ENCODE measurements around the gene CNGB1.
"Not testable (repeated sequence)": the region's sequence is repeated elsewhere in the genome, so short reads cannot be mapped to it uniquely, and the experiment has no call there.

Gene CNGB1

DNA sequence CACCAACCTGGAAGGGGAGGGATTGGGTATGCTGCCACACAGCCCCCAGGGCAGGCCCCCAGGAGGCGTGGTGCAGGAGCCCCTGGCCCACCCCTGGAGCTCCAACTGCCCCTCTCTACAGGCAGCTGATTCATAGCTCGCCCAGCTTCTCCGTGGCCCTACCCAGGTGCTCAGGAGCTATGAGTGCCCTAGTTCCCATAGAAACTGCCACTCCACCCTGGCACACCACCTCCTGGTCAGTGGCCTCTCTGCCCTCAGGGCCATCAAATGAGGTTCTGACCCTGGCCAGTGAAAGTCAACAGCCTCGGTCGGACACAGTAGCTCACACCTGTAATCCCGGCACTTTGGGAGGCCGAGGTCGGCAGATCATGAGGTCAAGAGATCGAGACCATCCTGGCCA is 18.0 kb downstream of the CNGB1 start:
- no peak for DNase-seq (ENCODE audit: low read depth)

DNA sequence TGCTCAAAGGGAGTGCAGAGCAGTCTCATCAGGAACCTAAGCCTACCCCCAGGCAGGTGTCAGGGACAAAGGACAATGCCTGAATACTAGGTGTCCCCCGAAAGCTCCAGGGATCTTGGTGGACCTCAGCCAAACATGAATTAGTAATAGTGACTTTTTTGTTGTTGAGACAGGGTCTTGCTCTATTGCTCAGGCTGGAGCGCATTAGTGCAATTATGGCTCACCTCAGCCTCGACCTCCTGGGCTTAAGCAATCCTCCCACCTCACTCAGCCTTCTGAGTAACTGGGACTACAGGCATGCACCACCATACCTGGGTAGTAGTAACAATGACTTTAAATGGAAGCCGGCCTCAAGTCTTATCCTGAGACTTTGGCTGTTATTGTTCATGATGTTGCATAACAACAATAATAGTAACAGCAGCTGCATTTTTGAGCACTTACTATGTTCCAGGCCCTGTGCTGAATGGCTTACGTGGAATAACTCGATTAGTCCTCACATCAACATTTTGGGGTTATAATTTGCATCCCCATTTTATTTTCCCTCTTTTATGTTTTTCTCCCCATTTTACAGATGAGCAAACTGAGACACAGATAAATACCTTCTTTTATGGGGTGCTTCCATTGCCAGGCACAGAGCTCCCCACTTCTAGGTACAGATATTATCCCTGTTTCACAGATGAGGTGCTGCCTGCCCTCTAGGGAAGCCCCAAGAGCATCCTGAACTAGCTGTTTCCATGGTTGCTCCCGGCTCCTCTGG is 19.5 kb downstream of the CNGB1 start:
- no peak for DNase-seq (ENCODE audit: low read depth)

DNA sequence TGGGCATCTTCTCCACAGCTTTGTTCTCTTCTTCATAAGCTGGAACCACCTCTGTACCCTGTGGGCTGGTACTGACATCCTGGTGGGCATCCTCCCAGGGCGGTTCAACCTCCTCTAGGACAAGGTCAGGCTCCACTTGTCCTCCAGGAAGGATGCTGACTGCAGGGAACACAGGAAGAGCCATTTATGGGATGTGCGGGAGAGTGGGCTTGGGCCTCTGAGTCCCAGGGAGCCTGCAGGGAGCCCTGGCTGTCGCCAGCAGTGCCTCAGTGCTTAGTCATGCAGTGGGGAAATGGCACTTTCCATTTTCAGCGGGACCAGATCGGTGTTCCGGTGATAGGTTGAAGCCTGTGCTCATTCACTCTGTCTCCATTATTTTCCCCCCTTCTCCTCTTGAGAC is 20.5 kb downstream of the CNGB1 start:
- DNase-seq (ENCODE audit: low read depth), result no peak

DNA sequence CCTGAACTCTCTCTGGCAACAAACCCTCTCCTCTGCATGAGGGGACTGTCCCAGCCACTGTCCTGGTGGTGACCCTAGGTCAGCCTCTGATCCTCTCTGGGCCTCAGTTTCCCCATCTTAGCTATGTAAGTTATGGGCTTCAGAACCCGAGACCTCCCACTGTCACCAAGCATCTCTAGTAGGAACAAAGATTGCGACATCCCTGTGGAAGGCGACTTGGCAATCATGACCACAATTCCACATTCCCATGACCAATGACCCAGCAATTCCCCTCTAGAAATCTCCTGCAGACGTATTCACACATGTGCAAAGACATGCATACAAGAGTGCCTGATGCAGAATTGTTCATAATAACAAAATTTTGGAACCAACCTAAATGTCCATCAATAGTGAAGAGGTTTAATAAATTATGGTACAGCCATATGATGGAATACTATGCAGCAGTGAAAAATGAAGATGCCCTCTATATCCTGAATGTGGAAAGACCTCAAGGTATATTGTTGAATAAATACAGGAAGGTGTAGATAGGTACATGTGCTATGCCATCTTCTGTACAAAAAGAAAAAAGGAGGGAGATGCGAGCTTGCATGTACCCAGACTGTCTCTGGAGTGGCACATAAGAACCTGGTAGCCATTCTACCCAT is 21.2 kb downstream of the CNGB1 start:
- DNase-seq (ENCODE audit: low read depth), result no peak

DNA sequence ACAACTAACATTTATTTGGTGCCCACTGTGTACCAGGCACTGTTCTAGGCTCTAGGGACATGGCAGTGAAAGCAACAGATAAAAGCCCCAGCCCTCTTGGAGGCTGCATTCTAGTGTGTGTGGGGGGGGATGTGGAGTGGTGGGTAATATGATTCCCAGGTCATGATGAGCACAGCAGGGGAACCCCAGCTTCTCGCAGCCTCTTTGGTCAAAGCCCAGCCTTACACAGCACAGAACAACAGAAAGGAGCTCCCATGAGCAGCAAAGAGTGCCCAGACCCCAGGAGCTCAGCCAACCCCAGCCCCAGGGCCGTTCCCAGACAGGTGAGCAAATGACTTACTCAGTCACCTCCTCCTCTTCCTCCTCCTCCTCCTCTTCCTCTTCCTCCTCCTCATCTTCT is 21.9 kb downstream of the CNGB1 start:
- DNase-seq (ENCODE audit: low read depth), result no peak

DNA sequence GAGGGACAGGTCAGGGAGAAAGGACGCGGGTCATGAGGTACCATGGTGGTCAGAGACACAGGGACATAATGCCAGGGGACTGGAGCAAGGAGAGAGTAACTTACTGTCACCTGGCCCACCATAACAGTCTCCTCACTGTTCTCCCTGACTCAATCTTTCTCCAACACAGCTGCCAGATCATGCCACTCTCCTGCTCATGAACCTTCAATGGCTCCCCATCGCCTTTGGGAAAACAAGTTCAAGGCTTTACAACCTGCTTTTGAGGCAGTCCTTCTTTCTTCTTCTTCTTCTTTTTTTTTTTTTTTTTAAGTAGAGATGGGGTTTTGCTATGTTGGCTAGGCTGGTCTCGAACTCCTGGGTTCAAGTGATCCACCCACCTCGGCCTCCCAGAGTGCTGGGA is 22.9 kb downstream of the CNGB1 start:
- DNase-seq (ENCODE audit: low read depth), result no peak

DNA sequence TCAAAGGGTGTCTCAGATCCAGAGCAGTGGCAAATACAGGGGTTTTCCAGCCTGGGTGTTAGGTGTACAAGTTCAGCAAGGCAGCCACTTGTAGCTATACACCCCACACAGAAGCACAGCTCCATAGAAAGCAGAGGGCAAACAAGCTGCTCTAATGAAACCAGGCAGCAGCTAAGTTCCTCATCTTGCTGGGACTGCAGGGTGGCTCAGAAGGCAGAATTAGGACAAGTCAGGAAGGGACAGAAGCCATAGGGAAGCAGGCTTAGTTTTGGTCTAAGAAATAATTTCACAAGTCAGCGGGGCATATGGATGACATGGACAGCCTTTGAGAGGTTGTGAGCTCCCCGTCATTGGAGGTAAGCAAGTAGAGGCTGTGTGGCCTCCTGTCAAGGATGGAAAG is 23.7 kb downstream of the CNGB1 start:
- no peak for DNase-seq (ENCODE audit: low read depth)

DNA sequence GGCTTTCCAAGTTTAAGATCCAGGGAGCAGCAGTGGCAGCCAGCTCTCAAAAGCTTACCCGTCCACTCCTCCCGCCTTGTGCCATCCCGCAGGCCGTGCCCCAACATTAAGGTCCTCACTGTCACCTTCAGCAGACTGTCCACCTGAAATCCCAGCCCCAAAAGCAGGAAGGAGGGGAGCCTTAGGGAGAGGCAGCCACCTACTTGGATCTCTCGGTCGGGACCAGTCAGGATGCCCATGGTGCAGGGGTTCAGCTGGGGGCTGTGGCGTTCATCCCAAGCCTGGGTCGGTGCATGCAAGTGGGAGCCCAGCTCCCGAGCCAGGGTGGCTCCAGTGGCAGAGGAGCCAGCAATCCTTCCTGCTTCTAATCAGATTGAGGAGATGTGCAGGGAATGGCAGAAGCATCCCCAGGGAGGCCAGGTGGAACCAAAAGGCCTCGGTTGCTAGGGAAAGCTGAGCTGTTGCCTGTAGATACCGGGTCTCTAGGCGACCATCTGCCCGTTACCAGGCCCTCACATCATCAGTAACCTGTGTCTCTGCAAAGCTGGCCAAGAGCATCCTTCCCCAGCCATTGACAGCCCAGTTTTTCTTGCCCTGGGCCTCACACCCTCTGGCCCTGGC is 24.6 kb downstream of the CNGB1 start:
- DNase-seq (ENCODE audit: low read depth), result no peak

DNA sequence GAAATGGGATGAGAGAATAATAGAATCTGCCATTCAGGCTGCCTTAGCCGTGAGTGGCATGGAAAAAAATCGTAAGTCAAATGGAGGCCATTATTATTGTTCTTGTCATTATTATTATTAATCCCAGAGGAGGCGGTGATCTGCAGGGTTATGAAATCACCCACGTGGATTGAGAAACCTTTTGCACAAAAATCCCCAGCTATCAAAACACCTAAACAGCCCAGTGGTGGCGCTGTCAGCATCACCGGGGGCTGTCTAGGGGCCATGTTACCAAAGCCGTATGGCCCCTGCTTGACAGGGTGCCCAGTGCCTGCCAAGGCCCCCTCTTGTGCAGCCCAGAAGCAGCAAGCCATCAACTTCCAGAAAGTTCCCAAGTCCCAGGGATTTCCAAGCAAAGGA is 25.2 kb downstream of the CNGB1 start:
- no peak for DNase-seq (ENCODE audit: low read depth)

DNA sequence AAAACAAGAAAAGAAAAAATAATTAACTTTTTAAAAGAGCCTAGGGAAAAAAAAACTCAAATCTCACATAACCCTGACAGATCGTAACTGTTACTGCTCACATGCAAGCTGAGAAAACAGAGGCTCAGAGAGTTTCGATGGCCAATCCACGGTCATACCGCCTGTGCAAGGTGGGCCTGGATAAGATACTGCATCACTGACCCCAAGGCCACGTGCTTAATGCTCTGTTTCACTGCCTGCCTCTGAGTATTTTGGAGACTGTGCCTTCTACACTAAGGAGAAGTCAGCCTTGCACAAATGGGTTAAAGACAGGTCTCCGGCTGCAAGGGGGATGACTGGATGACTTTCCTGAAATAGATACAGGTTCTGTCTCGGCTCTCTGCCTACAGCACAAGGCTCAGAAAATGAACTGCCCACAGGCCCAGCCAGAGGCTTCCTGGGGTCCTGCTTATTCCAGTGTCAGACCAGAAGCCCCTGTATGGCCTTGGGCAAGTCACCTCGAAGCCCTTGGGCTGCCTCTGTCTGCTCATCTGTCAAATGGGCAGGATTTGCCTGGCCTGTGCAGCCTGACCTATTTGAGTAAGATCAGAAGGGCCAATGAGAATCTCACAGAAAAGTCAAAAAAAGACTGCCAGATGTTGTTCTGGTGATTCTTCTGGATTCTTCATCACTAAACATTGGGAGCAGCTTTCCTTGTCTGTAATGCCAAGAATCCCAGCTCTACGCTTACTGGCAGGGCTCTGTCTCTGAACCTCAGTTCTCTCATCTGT is 25.8 kb downstream of the CNGB1 start:
- DNase-seq (ENCODE audit: low read depth), result no peak

DNA sequence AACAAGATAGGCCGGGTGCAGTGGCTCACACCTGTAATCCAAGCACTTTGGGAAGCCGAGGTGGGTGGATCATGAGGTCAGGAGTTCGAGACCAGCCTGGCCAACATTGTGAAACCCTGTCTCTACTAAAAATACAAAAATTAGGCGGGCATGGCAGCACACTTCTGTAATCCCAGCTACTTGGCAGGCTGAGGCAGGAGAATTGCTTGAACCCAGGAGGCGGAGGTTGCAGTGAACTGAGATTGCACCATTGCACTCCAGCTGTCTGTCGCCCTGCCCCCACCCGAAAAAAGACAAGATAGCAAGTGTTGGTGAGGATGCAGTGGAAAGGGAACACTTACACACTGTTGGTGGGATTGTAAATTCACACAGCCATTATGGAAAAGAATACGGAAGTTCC is 27.5 kb downstream of the CNGB1 start:
- DNase-seq (ENCODE audit: low read depth), result not testable (repeated sequence)

DNA sequence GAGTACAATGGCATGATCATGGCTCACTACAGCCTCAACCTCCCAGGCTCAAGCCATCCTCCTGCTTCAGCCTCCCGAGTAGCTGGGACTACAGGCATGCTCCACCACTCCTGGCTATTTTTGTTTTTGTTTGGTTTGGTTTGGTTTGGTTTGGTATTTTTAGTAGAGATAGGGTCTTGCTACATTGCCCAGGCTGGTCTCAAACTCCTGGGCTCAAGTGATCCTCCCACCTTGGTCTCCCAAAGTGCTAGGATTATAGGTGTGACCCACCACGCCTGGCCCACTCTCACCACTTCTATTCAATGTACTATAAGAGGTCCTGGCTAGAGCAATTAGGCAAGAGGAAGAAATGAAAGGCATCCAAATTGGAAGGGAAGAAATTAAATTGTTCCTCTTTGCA is 29.0 kb downstream of the CNGB1 start:
- not testable (repeated sequence) for DNase-seq (ENCODE audit: low read depth)

DNA sequence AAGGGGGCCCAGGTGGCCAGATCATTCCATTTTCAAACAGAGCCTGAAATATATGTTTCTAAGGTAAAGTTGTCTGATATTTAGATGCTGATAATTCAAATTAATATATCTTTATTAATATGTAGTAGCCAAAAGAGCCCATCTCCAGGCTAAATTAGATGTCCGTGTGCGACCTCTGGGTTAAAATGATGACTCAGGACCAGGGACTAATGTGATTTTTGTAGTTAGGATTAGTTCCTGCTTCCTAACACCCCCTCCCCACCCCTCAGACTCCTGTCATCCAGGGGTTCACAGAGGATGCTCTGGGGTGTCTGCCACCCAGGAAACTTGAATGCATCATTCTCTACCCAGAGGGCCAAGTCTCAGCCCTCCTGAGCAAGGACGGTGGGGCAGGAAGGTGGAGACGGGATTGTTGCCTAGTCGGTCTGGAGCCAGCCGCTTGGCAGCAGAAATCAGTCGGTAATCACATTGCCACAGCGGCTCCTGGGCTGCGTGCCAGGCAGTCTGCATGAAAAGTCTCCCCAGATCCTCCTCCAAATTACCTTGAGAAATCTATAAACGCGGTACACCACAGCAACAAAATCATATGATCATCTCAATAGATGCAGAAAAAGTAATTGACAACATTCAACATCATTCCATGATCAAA is 29.8 kb downstream of the CNGB1 start:
- no peak for DNase-seq (ENCODE audit: low read depth)

DNA sequence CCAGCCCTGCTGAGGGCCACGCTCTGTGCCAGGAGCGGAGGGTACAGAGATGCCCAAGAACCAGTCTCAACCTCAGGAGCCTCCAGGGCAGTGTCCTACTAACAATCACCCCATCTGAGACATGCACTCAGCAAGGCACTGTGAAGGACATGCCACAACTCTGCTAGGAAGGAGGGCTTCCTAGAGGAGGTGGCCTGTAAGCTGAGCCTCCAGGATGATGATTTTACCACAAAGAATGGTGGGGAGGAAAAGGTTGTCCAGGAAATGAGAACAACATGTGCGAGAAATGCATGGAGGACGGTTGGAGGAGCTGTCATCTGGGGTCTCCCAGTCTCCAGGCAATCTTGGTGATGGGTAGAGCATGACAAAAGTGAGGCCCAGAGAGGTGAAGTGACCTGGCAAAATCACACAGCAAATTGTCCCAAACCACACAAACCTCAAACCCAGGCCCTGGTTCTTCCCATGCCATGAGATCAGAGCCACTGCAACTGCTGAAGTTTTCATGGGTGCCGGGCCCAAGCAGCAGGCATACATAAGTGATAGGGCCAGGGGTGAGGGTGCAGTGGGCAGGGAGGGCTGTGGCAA is 30.5 kb downstream of the CNGB1 start:
- DNase-seq (ENCODE audit: low read depth), result no peak

DNA sequence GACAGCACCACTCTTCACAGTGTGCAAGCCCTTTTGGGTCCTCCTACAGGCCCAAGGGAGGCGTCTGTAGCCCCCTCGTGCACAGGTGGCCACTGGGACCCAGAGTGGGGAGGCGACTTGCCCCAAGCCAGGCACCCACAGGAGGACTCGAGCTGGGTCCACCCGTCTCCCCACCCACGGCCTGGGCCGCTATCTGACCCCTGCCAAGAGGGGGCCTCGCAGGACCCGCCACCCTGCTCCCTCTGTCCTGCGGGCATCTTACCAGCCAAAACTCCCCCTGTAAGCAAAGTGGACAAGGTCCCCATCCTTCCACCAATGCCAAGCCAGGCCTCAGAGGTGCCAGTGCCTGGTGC is 31.1 kb downstream of the CNGB1 start:
- no peak for DNase-seq (ENCODE audit: low read depth)

DNA sequence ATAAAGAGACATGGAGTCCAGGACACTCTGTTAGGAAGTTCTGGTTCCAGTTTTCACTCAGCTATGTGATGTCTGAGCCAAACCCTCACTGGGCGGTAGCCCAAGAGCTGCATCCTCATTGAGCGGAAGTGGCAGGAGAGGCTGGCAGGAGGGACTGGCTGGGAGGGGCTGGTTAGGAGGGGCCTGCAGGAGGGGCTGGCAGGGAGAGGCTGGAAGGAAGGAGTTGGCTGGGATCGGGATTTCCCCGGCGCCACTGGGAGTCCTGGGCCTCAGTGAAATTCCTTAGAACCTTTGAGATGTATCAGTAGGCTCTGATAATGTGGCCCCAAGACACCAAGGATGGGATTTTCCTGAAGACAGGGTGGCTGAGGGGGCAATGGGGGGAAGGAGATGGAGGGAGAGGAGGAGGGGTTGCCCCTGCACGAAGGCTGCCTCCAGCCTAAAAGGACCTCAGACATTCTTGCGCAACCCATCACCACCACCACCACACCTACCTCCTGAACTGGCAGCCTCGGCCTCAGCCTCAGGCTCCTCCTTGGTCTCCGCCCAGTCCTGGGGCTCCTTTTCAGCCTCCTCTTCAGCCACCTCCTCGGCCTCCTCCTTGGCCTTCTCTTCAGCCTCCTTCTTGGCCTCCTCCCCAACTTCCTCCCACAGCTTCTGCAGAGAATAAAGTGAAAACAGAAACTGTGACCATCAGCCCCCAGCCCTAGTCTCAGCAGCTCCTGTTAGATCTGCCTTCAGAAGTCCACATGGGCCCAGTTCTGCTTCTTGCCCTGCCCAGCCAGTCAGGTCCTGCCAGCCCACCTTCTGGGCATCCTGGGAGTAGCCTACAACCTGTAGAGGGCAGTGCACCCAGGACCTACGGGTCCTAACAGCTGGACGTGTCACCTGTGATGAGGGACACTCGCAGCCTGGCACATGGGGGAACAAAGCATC is 31.7 kb downstream of the CNGB1 start:
- peak; percentile 75 for DNase-seq (ENCODE audit: low read depth)

DNA sequence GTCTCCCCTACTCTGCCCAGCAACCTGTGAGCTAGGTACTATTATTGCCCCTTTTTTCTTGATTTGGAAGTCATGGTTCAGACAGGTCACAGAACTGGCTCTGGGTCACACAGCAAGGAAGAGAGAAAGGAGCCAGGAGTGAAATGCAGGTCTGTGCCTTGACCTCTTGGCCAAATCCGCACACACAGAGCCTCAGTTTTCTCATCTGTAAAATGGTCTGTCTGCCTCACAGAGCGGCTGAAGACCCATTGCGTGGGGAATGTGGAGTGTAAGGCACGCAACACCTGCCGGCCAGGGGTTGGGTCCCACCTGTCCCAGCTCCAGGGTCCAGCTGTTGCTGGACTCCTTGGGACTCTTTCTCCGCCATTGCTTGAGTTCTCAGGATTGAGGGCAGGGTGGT is 32.4 kb downstream of the CNGB1 start:
- no peak for DNase-seq (ENCODE audit: low read depth)

DNA sequence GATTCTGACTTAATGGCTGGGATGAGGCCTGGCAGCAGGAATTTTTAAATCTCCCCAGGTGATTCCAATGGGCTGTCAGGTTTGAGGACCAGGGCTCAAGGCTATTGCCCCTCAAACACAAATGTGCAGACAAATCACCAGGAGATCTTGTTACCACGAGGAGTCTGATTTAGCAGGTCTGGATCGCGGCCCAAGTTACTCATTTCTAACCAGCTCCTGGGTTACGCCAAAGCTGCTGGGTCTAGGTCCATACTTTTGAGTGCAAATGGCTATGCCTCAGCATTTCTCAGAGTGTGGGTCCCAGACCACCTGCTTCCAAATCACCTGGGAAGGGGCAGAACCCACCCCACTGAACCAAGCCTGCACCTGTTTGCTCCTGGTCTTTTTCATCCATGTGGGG is 33.1 kb downstream of the CNGB1 start:
- DNase-seq (ENCODE audit: low read depth), result no peak

DNA sequence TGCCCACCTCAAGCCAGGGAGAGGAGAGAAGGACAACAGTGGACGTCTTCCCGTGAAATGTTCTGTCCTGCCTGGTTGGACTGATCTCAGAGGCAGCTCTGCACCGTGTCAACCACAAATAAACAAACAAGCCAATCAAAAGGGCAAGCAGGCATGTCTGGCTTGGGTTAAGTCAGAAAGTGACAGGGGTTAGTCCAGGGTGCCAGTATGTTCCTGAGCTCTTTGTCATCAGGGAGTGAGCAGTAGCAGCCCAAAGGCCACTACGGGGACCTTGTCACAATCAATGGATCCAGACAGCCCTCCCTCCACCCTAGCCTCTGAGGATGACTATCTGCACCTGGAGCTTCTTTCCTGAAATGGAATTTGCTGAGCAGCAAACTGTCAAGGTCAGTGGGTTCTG is 35.0 kb downstream of the CNGB1 start:
- DNase-seq (ENCODE audit: low read depth), result no peak

DNA sequence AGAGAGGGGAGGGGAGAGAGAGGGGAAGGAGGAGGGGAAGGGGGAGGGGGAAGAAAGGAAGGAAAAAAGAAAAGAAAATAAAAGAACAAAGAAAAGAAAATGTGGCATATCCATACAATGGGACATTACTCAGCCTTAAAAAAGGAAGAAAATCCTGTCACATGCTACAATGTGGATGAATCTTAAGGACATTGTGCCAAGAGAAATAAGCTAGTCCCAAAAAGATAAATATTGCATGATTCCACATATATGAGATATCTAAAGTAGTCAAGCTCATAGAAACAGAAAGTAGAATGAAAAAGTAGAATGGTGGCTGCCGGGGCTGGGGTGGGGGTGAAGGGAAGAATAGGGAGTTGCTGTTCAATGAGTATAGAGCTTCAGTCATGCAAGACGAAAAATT is 40.4 kb downstream of the CNGB1 start:
- DNase-seq (ENCODE audit: low read depth), result no peak

DNA sequence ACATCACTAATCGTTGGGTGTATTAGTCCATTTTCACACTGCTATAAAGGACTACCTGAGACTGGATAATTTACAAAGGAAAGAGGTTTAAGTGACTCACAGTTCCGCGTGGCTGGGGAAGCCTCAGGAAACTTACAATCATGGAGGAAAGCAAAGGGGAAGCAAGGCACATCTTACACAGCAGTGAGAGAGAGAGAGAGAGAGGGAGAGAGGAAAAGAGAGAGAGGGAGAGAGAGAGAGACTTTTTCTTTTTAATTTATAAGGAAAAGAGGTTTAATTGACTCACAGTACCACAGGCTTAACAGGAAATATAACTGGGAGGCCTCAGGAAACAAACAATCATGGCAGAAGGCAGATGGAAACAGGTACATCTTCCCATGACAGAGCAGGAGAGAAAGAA is 41.7 kb downstream of the CNGB1 start:
- no peak for DNase-seq (ENCODE audit: low read depth)

Data from stromal cell of bone marrow (primary cell).